NCI-H748 (cell line): ENCODE measurements around the gene ZNF460.

Experiments
- DNase-seq: peaks from one replicate; lab custom pipeline; 2025; ENCODE audit not compliant: unreplicated experiment; lab: John Stamatoyannopoulos, UW

ZNF460 gene

DNA sequence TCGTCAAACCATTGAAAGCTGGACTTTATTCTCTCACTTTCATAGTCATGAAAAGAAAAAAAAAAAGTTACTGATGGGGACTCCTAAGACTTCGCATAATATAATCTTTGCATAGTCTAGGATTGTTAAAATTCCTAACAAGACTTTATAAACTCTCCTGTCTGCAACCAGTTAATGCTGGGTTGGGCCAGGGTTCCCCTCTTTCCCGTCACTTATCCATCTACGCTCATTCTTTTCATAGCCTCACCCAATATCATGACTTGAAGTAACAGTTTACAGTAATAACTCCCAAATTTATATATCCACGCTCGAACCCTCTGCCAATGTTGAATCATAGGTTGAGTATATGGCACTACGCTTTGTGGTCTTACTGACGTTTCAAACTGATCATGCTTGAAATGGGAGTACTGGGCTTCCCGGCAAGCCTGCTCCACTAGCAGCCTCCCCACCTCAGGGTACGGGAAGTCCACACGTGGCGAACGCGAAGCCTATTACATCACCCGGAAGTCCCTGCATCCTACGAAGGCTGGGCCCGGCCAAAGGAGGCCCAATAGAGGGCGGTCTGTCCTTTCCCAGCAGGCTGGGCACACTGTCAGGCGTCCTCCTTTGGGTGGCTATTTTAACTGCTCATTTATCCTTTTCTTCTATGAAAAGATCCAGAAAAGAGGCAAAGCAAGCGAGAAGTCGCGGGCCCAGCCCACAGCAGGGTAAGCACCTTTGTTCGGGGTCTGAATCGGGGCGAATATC lies 694 bp upstream of the ZNF460 start:
- peak; percentile 98 for DNase-seq

DNA sequence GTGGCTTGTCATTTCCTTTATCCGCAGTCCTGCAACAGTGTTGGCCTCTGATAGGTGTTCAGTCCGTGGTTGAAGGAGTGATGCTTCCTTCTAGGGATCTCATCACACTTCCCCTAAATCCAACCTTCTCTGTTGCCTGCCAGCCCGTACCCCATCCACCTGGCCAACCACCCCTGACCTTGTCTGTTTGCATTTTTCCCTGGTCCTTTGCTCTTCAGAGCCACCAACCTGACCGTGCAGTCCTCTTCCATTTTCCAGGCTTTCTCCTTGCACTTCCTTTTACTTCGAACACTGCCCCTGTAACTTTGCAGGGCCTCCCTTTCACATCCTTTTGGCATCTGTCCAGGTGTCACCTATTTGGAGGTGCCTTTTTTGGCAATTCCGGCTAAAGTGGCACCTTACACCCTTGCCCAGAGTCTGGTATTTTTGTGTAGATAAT lies 696 bp downstream of the ZNF460 start:
- DNase-seq: peak; percentile 56

DNA sequence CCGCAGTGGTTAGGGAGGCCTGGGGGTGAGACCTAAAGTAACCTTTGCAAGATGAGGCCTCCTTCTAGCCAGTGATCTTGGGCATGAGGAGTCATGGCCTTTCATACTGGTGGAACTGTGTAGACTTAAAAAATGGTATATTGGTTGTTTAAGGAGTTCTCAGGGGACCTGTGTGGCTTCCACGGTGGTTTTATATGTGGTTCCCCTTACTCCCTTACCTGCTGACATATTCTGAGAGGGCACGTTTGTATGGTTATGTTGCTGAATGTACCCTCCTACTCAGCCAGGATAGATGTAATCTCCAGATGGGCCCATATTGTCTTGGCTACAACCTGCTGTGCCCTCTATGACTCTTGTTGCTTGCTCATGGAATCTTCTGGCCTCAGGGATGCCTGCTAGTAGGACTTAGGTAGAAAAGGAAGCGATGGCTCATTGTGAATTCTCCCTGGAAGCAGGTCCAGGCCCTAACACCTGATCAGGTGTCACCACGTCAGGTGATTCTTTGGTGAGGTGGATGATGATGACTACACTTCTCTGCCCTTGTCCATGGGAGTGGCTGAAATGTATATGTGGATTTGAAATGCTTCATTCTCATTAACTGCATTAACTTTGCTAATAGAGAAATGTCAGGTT lies 1.8 kb downstream of the ZNF460 start:
- no peak for DNase-seq

DNA sequence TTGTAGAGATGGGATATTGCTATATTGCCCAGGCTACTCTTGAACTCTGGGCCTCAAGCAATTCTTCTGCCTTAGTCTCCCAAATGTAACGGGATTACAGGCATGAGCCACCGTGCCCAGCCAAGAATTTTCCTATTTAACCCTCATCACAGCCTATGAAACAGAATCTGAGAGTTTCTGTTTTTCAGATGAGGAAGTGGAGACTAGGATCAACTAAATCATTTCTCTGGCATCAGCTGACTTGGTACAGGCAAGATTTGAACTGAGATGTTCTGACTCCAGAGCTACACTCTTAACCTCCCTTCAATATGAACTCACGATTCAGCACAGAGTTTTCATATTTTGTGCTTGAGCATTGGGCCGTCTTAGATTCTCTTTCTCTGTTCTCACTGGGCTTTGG lies 8.1 kb downstream of the ZNF460 start:
- DNase-seq: no peak

DNA sequence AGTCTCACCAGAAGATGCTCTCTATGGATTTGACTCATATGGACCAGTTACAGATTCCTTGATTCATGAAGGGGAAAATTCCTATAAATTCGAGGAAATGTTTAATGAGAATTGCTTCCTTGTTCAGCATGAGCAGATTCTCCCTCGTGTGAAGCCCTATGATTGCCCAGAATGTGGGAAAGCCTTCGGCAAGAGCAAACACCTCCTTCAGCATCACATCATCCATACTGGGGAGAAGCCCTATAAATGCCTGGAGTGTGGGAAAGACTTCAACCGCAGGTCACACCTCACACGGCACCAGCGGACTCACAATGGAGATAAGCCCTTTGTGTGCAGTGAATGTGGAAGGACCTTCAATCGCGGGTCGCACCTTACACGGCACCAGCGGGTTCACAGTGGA lies 10.7 kb downstream of the ZNF460 start:
- no peak for DNase-seq

DNA sequence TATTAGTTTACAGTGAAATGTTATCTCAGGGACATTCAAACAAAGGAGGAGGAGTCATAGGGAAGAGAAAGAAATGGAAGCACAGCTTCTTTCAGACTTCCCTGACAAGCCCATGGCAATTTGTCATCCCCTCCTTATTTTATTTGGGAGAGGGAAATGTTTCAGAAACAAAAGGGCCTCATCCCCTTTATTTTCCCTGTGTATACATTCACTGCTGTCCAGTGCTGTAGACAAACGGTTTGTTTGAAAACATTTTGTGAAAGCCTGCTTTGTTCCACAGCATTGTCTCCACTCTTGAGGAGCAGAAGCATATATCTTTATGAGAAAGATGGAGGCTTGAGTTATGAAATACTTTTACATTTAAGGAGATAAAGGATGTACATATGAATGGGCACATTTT lies 12.3 kb downstream of the ZNF460 start:
- no peak for DNase-seq

DNA sequence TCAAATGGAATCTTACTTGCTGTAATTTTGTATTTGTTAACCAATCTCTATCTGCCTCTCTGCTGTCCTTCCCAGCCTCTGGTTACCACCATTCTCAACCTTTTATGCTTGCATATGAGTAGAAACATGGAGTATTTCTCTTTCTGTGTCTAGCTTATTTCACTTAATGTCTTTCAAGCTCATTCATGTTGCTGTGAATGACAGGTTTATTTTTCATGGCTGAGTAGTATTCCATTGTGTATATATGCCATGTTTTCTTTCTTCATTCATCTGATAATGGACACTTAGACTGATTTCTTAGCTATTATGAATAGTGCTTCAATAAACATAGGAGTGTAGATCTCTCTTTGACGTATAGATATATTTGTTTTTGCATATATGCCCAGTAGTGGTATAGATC lies 13.4 kb downstream of the ZNF460 start:
- no peak for DNase-seq

DNA sequence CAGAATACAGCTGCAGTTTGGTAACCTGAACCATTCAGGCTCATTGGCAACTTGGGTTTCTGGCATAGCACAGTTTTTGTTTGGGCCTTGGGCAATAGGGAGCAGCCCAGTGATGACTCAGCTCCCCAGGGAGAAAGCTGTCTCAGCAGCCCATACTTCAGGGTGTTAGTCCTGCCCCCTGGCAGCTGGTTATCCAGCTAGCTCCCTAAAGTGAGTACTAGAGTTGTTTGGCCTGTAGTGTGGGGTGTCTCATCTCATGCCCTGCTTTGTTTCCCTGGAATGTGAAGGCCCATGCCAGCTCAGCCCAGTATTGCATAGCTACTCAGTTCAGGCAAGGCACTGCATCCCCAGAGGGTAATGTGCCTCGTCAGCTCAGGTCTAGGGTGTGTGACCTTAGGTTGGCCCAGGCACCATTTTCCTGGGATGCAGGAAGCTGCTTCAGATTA lies 21.8 kb downstream of the ZNF460 start:
- no peak for DNase-seq

DNA sequence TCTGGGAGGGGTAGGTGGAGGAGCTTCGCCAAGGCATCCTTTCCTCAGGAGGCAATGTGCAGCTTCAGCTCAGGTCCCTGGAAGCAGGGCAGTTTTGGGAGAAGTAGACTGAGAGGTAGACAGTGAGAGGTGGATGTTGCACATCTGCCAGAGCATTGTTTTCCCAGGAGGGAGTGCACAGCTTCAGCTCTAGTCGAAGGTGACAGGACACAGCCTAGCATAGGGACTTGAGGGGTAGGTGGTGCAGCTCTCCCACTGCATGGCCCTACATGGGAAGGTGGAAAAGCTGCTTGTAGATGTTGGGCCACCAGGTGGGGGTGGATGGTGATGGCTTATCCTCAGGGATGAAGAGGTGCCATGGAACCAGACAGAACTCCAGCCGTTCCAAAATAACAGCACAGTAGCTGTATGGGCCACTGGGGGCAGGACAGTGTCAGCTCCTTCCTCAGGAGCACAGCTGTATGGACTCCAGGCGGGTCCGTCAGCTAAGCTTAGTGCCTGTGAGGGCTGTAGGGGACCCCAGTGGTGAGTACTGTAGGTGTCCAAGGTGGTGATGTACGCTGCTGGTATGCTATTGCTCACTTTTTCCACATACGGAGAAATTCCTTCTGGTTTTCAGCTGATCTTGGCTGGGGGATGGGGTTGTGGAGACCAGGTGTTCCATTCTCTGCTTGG lies 22.6 kb downstream of the ZNF460 start:
- no peak for DNase-seq

DNA sequence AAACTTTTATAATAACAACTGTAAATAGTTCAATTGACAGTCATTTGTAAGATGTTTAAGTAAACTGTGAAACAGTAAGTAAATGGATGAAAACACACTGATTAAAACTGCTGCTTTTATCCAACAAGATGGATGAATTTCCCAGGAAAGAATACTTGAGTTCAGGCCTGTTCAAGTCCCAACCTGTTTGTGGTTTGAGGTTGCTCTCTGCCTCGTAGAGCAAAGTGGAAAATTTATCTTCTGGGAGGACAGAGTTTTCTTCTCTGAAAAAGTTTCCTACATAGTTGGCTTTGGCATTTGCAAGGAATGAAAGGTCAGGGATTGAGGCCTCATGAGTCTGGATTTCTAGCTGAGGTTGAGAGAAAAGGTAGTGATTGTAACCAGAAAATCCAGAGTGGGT lies 24.8 kb downstream of the ZNF460 start:
- DNase-seq: no peak

DNA sequence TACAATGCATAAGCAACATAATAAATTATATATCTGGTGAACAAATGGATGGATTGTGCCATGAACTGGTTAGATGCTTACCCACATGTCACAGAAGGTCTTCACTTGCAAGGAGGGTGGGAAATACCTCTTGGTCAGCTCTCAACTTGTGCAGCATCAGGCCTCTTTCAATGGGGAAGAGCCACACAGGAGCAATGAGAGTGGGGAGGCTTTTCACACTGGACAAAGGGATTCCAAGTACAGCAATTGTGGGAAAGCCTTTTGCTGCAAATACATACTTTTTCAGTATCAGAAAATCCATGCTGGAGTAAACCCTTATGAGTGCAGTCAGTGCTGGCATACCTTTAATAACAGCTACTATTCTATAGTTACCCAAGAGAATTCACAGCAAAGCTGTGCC lies 28.2 kb downstream of the ZNF460 start:
- no peak for DNase-seq

DNA sequence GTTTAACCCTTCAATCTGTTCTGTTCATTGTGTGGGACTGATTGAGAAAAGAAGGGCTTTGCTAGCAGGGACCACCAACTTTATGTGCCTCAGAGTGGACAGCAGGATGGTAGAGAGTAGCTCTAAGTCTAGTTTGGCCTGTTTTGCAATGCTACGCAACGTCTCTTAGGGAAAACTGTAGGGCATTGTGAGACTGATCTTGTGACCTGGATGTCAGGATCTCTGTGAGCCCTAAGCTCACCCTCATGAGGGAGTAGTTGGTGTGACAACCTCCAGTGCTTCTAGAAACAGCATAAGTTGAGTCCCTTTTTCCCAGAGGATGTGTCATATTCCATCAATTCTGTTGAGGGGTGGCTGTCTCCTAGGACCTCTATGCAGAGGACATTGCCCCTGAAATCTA lies 30.5 kb downstream of the ZNF460 start:
- no peak for DNase-seq

DNA sequence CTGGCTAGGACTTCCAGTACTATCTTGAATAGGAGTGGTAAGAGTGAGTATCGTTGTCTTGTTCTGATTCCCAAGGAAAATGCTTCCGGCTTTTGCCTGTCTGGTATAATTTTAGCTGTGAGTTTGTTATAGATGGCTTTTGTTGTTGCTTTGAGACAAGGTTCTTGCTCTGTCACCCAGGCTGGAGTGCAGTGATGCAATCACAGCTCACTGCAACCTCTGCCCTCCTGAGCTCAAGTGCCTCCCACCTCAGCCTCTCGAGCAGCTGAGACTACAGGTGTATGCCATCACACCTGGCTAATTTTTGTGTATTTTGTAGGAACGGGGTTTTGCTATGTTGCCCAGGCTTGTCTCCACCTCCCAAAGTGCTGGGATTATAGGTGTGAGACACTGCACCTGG lies 33.9 kb downstream of the ZNF460 start:
- peak; percentile 100 for DNase-seq

DNA sequence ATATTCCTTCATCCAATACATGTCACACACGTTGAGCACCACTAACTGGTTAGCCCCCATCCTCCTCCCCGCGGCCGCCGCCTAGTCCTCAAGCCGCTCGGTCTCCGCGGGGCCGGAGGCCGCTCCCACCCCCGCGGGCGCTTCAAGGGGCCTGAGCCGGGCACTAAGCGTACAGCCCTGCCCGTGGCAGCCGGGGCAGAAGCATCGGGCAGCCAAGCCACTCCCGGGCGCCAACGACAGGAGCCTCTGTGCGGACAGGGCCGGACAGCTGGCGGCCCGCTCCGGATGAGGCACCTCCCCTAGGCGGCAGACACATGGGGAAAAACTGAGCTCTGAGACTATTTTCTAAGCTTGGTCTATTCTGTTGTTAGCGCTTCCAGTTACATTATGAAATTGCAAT lies 37.2 kb downstream of the ZNF460 start:
- DNase-seq: peak; percentile 67

DNA sequence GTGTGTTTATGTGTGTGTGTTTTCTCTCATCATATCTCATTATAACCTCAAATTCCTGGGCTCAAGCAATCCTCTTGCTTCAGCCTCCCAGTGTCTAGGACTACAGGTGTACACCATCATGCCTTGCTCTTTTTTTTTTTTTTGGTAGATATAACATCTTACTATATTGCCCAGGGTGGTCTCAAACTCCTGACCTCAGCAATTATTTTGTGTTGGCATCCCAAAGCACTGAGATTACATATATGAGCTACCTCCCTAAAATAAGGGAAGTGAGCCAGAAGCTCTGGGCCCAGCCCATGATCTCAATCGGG lies 39.5 kb downstream of the ZNF460 start:
- no peak for DNase-seq

DNA sequence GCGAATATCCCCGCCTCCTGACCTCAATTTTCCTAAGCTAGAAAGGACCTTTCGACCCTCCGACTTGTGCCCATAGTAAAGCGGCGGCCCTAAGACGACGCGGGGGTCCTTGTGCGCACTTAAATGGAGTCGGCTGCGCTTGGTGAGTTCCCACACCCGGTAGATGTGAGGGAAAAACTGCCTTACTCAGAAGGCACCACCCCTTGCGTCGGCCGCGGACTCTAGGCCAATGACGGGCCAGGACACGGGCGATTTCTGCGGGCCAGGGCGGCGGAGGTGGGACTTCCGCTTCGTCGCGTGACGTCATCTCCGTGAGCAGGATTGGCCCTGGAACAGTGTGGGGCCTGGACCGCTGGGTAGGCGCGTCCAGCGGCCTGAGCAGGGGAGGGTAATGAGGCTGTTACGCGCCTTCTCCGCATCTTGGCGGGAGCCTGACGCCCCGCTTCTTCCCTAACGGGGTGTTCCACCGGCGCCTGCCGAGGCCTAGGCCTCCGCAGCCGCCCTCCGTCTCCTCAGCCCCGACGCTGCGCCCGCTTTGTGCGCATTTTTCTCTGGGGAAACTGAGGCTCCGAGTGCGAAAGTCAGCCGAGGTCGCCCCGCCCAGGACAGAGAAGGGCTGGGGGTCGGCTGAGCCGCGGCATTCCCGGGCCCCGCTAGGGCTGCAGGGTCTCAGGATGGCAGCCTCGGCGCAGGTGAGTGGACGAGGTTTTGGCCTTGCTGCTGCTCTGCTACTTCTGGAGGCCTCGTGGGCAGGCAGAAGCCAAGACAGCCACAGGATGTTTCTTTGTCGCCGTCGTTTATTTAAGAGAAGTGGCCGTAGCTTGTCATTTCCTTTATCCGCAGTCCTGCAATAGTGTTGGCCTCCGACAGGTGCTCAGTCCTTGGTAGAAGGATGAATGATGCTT lies 40.1 kb downstream of the ZNF460 start, which contains the start of gene ZNF543:
ZNF543 (plus strand) TSS at position 293 of the 905 bp plus-strand sequence; CDS start at position 675, 382 bp downstream.
- DNase-seq: peak; percentile 99

DNA sequence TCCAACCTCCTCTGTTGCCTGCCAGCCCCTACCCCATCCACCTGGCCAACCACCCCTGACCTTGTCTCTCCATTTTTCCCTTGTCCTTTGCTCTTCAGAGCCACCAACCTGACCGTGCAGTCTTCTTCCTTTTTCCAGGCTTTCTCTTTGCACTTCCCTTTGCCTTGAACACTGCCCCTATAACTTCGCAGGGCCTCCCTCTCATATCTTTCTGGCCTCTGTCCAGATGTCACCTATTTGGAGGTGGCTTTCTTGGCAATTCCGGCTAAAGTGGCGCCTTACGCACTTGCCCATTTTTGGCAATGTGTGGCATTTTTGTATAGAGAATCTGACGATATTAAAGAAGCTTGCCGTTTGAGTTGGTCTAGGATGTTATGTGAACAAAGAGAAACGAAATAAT lies 40.8 kb downstream of the ZNF460 start:
- DNase-seq: no peak

DNA sequence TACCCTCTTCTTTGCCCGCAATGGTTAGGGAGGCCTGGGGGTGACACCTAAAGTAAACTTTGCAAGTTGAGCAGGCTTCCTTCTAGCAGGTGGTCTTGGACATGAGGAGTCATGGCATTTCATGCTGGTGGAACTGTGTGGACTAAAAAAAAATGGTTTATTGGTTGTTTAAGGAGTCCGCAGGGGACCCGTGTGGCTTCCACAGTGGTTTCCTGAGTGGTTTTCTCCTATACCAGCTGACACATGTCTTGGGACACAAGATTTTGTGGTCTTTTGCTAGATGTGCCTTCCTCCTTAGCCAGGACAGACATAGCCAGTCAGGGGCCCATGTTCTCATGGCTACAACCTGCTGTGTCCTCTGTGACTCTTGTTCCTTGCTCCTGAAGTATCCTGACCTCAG lies 41.5 kb downstream of the ZNF460 start:
- no peak for DNase-seq

DNA sequence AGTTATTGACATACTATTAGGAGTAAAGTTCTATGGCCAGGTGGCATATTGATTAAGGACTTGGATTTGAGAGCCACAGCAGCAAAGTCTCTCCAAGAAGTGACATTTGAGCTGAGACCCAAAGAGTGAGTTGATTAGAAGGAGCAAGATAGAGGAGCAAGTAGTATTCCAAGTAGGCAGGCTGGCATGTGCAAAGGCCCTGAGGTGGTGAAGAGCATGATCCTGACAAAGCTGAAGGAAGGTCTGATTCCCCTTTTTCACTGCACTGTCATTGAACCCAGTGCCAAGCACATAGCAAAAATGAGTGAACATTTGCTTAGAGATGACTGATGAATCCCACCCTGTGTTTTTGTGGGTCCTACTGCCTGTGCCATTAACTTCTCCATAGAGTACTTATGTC lies 44.7 kb downstream of the ZNF460 start:
- DNase-seq: no peak

DNA sequence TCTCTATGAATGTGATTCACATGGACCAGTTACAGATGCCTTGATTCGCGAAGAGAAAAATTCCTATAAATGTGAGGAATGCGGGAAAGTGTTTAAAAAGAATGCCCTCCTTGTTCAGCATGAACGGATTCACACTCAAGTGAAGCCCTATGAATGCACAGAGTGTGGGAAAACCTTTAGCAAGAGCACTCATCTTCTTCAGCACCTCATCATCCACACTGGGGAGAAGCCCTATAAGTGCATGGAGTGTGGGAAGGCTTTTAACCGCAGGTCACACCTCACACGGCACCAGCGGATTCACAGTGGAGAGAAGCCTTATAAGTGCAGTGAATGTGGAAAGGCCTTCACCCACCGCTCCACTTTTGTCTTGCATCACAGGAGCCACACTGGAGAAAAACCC lies 47.7 kb downstream of the ZNF460 start:
- DNase-seq: no peak

DNA sequence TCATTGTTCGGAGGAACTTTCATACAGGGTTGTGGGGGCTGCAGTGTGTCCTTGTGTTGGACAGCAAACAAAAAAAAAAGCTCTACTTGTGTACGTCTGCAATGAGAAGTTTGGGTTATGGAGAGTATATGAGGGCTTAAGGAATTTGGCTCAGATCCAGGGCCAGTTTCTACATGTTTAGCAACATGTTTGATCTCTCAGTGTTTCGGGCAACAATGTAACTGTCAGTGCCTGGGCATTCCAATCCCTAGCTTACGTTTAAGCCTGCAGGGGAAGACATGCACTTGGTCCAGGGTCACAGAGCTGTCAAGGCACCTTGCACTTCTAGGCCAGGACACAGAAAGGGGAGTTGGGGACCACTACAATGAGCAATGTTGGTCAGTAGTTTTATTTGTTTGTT lies 53.9 kb downstream of the ZNF460 start:
- DNase-seq: no peak
